HEK293T (cell line): ENCODE results near the gene ME1.

Experiments used
- CTCF ChIA-PET: fragments of 350-600 bp; formaldehyde crosslinking; extraction: SDS; loops from one replicate; lab custom pipeline; 2021; ENCODE audit warnings: antibody characterized with exemption, inconsistent platforms; lab: Yijun Ruan, JAX
- POLR2A ChIA-PET: fragments of 350-600 bp; formaldehyde crosslinking; extraction: SDS; loops from one replicate; lab custom pipeline; 2020; ENCODE audit warnings: antibody characterized with exemption, inconsistent platforms; lab: Yijun Ruan, JAX
- DNase-seq: peaks from one replicate; pipeline ENCODE4 v3.0.0; 2012; ENCODE audit warnings: mixed read lengths; ENCODE audit errors: extremely low spot score
- ARNT ChIP-seq: fragments of 450-650 bp; IDR thresholded peaks from 2 replicates; pipeline ENCODE4 v1.6.1; 2017; ENCODE audit warnings: mild to moderate bottlenecking
- BHLHE40 ChIP-seq: fragments of 450-650 bp; IDR thresholded peaks from 2 replicates; pipeline ENCODE4 v1.6.1; 2016; ENCODE audit warnings: mild to moderate bottlenecking, moderate library complexity, borderline replicate concordance
- CTBP1 ChIP-seq: fragments of 450-650 bp; IDR thresholded peaks from 2 replicates; pipeline ENCODE4 v1.6.1; 2016; ENCODE audit warnings: borderline replicate concordance
- ELF4 ChIP-seq: fragments of 450-650 bp; IDR thresholded peaks from 2 replicates; pipeline ENCODE4 v1.6.1; 2017; ENCODE audit warnings: antibody characterized with exemption
- FOXA1 ChIP-seq: fragments of 450-650 bp; IDR thresholded peaks from 2 replicates; pipeline ENCODE4 v1.6.1; 2016; ENCODE audit warnings: mild to moderate bottlenecking
- FOXK2 ChIP-seq: fragments of 450-650 bp; IDR thresholded peaks from 2 replicates; pipeline ENCODE4 v1.6.1; 2016; ENCODE audit warnings: mild to moderate bottlenecking
- FOXM1 ChIP-seq: fragments of 450-650 bp; IDR thresholded peaks from 2 replicates; pipeline ENCODE4 v1.6.1; 2017; ENCODE audit warnings: mild to moderate bottlenecking, borderline replicate concordance
- HDGF ChIP-seq: fragments of 450-650 bp; IDR thresholded peaks from 2 replicates; pipeline ENCODE4 v1.6.1; 2017; ENCODE audit warnings: antibody characterized with exemption, borderline replicate concordance
- L3MBTL2 ChIP-seq: fragments of 450-650 bp; conservative IDR thresholded peaks from 2 replicates; pipeline ENCODE4 v1.6.1; 2016; ENCODE audit warnings: mild to moderate bottlenecking
- LEF1 ChIP-seq: fragments of 450-650 bp; IDR thresholded peaks from 2 replicates; pipeline ENCODE4 v1.6.1; 2017; ENCODE audit warnings: mild to moderate bottlenecking, borderline replicate concordance
- NFRKB ChIP-seq: fragments of 450-650 bp; IDR thresholded peaks from 2 replicates; pipeline ENCODE4 v1.6.1; 2016; ENCODE audit warnings: mild to moderate bottlenecking, moderate library complexity
- SP1 ChIP-seq: fragments of 450-650 bp; IDR thresholded peaks from 2 replicates; pipeline ENCODE4 v1.6.1; 2017
- SUZ12 ChIP-seq: fragments of 450-650 bp; IDR thresholded peaks from 2 replicates; pipeline ENCODE4 v1.6.1; 2016; ENCODE audit warnings: mild to moderate bottlenecking
- TARDBP ChIP-seq: fragments of 450-650 bp; IDR thresholded peaks from 2 replicates; pipeline ENCODE4 v1.6.1; 2016
- ZNF384 ChIP-seq: fragments of 450-650 bp; IDR thresholded peaks from 2 replicates; pipeline ENCODE4 v1.6.1; 2016
- TF ChIP-seq, protein P1 (sequence below): fragments of 450-650 bp; IDR thresholded peaks from 2 replicates; pipeline ENCODE4 v1.6.1; 2016

The ME1 gene

DNA sequence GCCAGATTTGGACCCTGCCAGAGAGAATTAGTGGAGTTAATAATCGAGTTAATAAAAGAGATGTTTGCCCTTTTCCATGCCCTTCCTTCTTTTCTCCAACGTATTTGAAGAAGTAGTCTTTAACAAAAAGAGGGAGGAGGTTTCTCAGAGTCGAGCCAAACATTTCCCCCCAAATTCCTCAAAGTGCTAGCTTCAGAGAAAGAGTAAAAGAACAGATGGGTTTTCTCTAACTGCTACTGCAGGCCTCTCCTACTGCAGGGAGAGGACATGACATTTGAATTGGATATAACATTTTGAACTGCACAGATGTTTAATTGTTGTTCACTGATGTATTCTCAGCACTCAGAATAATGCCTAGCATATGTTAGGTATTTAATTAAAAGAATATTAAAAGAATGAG is 212.2 kb downstream of the ME1 start:
- ChIA-PET POLR2A (no interaction called here), CTCF (no interaction called here)
- DNase-seq: no peak
- TF ChIP-seq ELF4 (no peak), L3MBTL2 (no peak), ARNT (no peak), ZNF384 (no peak), BHLHE40 (no peak), FOXM1 (no peak), FOXA1 (no peak), CTBP1 (no peak), TARDBP (no peak)
- TF ChIP-seq, protein P1, sequence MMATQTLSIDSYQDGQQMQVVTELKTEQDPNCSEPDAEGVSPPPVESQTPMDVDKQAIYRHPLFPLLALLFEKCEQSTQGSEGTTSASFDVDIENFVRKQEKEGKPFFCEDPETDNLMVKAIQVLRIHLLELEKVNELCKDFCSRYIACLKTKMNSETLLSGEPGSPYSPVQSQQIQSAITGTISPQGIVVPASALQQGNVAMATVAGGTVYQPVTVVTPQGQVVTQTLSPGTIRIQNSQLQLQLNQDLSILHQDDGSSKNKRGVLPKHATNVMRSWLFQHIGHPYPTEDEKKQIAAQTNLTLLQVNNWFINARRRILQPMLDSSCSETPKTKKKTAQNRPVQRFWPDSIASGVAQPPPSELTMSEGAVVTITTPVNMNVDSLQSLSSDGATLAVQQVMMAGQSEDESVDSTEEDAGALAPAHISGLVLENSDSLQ: no peak

- ChIA-PET POLR2A (no interaction called here), CTCF (interaction anchor here (1.3 to 3.8 kb wide), 5 partner anchors 49 to 297 kb away, joined by 4 to 55 read pairs (median 6); partner anchors contain the start of genes DOP1A, PRSS35 and UBE3D)
- TF ChIP-seq FOXK2 (no peak), CTBP1 (no peak), NFRKB (no peak), L3MBTL2 (no peak), ZNF384 (no peak), HDGF (no peak), FOXA1 (no peak), FOXM1 (no peak), BHLHE40 (no peak), TARDBP (no peak), ARNT (no peak)
- TF ChIP-seq, protein P1: no peak
- DNase-seq: no peak
Observed at GRCh38 chr6:83216806-83217205, 214.0 kb downstream of the ME1 start.

DNA sequence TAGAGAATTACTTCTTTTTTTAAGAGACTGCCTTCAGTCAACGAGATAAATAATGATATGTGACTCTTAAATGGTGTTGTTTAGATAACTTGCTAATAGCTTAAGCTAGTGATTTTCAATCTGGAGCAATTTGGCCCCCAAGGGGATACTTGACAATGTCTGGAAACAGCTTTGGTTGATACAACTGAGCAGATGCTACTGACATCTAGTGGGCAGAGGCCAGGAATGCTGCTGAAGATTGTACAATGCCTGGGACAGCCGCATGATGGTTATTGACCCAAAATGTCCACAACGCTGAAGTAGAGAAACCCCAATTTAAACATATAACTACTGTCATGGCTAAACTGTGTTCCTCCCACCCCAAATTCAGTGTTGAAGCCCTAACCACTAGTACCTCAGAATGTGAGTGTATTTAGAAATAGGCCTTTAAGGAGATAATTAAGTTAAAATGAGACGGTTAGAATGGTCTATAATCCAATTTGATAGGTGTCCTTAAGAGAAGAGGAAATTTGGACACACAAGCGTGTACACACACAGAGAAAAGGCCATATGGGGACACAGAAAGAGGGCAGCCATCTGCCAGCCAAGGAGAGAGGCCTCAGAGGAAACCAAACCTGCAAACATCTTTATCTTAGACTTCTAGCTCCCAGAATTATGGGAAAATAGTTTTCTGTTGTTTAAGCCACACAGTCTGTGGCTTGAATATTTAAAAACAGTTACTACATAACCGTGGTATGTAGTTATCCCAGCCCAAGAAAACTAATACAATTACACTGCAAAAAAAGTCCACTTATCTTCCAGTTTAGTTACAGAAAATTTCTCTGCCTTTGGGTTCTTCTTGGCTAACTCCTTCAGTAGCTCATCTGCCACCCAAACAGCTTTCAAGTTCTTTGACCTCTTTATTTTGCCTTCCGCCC is 215.5 kb downstream of the ME1 start:
- peak; percentile 56 for DNase-seq
- ChIA-PET POLR2A (interaction anchor here (0.7 to 1.1 kb wide), 3 partner anchors 148 to 299 kb away, joined by 3 to 10 read pairs (median 8); partner anchors contain the start of genes DOP1A and UBE3D), CTCF (interaction anchor here (0.6 to 3.8 kb wide), 14 partner anchors 12 to 300 kb away, joined by 3 to 55 read pairs (median 4); partner anchors contain the start of genes DOP1A, PRSS35 and UBE3D)
- TF ChIP-seq HDGF (no peak), FOXA1 (no peak), LEF1 (no peak), ELF4 (no peak), SP1 (no peak), L3MBTL2 (no peak), ZNF384 (no peak), NFRKB (no peak)

GRCh38 chr6:83202031-83202430 is 228.8 kb downstream of the ME1 start:
- POLR2A ChIA-PET: no interaction called here
- no peak for DNase-seq
- no peak for TF ChIP-seq LEF1
- TF ChIP-seq TARDBP: no peak
- TF ChIP-seq FOXA1: no peak
- no peak for TF ChIP-seq SP1
- no peak for TF ChIP-seq FOXK2
- TF ChIP-seq ZNF384: no peak
- no peak for TF ChIP-seq L3MBTL2
- no peak for TF ChIP-seq CTBP1
- no peak for TF ChIP-seq FOXM1
- TF ChIP-seq SUZ12: no peak
- CTCF ChIA-PET: no interaction called here

DNA sequence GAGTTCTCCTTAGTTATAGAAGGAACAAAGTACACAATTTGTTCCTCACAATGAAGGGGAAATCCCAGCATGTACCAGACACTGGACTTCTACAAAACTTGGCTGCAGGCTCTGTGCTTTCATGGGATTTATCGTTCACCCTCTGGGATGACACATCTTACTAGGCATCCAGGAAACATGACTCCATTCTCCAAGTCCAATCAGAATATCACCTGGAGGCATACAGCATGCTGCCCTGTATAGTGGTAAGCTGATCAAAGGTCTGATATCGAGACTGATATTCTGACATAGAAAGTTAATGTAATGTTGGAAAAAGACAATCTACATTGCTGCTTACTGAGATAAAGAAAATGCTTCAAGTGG is 231.0 kb downstream of the ME1 start:
- no peak for DNase-seq
- POLR2A ChIA-PET: no interaction called here
- CTCF ChIA-PET: interaction anchor here (1.0 kb wide), 1 partner anchor 134 kb away, joined by 3 read pairs; no protein-coding TSS in a partner anchor
- TF ChIP-seq ZNF384 (no peak), SP1 (no peak), ELF4 (no peak), BHLHE40 (no peak), CTBP1 (no peak), LEF1 (no peak), FOXK2 (no peak), SUZ12 (no peak), TARDBP (no peak), FOXM1 (no peak)

GRCh38 chr6:83199173-83199862 is 231.5 kb downstream of the ME1 start:
- TF ChIP-seq LEF1 (no peak), L3MBTL2 (no peak), NFRKB (no peak), FOXK2 (no peak), ARNT (no peak), ZNF384 (no peak), FOXA1 (no peak), HDGF (no peak), FOXM1 (no peak), SUZ12 (no peak), ELF4 (no peak), CTBP1 (no peak), TARDBP (no peak), BHLHE40 (no peak), SP1 (no peak)
- TF ChIP-seq, protein P1: no peak

More at GRCh38 chr6:83199173-83199862, 231.5 kb downstream of the ME1 start:
- ChIA-PET CTCF (interaction anchor here (0.8 to 1.0 kb wide), 3 partner anchors 132 to 133 kb away, joined by 3 read pairs; no protein-coding TSS in a partner anchor), POLR2A (no interaction called here)
- no peak for DNase-seq
